OCI-LY7 (cell line): ENCODE measurements around the gene ERMAP. TPM values are rescaled to one million over a fixed set of nuclear protein-coding genes. Genes with fewer than 3 reads are reported as not detected.

Experiments
- BruUV-seq: library from RNA; stranded (reverse); fragments of 400-500 nt; replicated peaks from 2 replicates; lab custom pipeline; 2021; lab: Mats Ljungman, UMichigan
- CTCF ChIA-PET: fragments of 300-600 bp; sonication (Branson Sonifier 250); formaldehyde crosslinking; loops from one replicate; lab custom pipeline; 2022; ENCODE audit warnings: antibody characterized with exemption; ENCODE audit not compliant: unreplicated experiment; lab: Charles Lee
- POLR2A ChIA-PET: fragments of 300-600 bp; sonication (Branson Sonifier 250); formaldehyde crosslinking; loops from one replicate; lab custom pipeline; 2022; ENCODE audit warnings: antibody characterized with exemption; lab: Charles Lee
- DNase-seq: peaks from one replicate; pipeline ENCODE4 v3.0.0-alpha.2; 2015; ENCODE audit warnings: low spot score
- H2AFZ ChIP-seq: fragments of 200-600 bp; sonication (generic), shearing (Covaris generic); 2 replicates; pipeline ENCODE4 v1.6.1; 2014; ENCODE audit warnings: mild to moderate bottlenecking, antibody characterized with exemption, low read length, moderate library complexity
- H3K27ac ChIP-seq: fragments of 200-600 bp; sonication (generic); 2 replicates; pipeline ENCODE4 v1.5.1; 2014; ENCODE audit warnings: mixed run types, low read depth, mild to moderate bottlenecking, moderate library complexity, low read length, inconsistent platforms; ENCODE audit not compliant: poor library complexity, severe bottlenecking
- H3K36me3 ChIP-seq: fragments of 200-600 bp; sonication (generic); 2 replicates; pipeline ENCODE4 v1.6.1; 2014; ENCODE audit warnings: mild to moderate bottlenecking, antibody characterized with exemption, low read length, moderate library complexity, mixed read lengths; ENCODE audit not compliant: insufficient read depth
- H3K4me1 ChIP-seq: fragments of 200-600 bp; sonication (generic); 2 replicates; pipeline ENCODE4 v1.5.1; 2014; ENCODE audit warnings: mild to moderate bottlenecking, low read length; ENCODE audit not compliant: insufficient read depth, poor library complexity, severe bottlenecking
- H3K4me2 ChIP-seq: fragments of 200-600 bp; sonication (generic); 2 replicates; pipeline ENCODE4 v1.6.1; 2014; ENCODE audit warnings: mild to moderate bottlenecking, low read length
- H3K4me3 ChIP-seq: fragments of 200-600 bp; sonication (generic); 2 replicates; pipeline ENCODE4 v1.5.1; 2014; ENCODE audit warnings: mild to moderate bottlenecking, low read depth, low read length; ENCODE audit not compliant: poor library complexity, severe bottlenecking
- H3K79me2 ChIP-seq: fragments of 200-600 bp; sonication (generic); 2 replicates; pipeline ENCODE4 v1.6.1; 2016; ENCODE audit warnings: low read depth, mild to moderate bottlenecking, low read length, moderate library complexity, mixed read lengths; ENCODE audit not compliant: insufficient read depth
- H3K9me2 ChIP-seq: fragments of 200-600 bp; sonication (generic); 2 replicates; pipeline ENCODE4 v1.6.1; 2016; ENCODE audit warnings: mild to moderate bottlenecking, low read length, mixed read lengths; ENCODE audit not compliant: insufficient read depth
- H3K9me3 ChIP-seq: fragments of 200-600 bp; sonication (generic); 2 replicates; pipeline ENCODE4 v1.6.1; 2014; ENCODE audit warnings: mild to moderate bottlenecking, mixed run types, low read length, mixed read lengths
- H4K20me1 ChIP-seq: fragments of 200-600 bp; sonication (generic); 2 replicates; pipeline ENCODE4 v1.6.1; 2014; ENCODE audit warnings: mild to moderate bottlenecking, antibody characterized with exemption, low read length, moderate library complexity, mixed read lengths; ENCODE audit not compliant: insufficient read depth
- CTCF ChIP-seq: fragments of 200-600 bp; sonication (generic); conservative IDR thresholded peaks from 2 replicates; pipeline ENCODE4 v1.5.1; 2014; ENCODE audit warnings: mild to moderate bottlenecking, antibody characterized with exemption, low read length, moderate library complexity, mixed read lengths
- EZH2phosphoT487 ChIP-seq: fragments of 200-600 bp; sonication (generic); IDR thresholded peaks from 2 replicates; pipeline ENCODE4 v1.6.1; 2018; ENCODE audit warnings: low read depth, borderline replicate concordance, mild to moderate bottlenecking, mixed run types, antibody characterized with exemption, low read length, moderate library complexity, mixed read lengths
- intact Hi-C: fragments of 100-400 bp; cut with micrococcal nuclease; formaldehyde crosslinking; loops from one replicate; pipeline ENCODE4 v1.10.0; 2022; ENCODE audit not compliant: unreplicated experiment
- total RNA-seq, 2 experiments: library from RNA; depleted of rRNA in 1 of 2; stranded (reverse); fragments of >200 nt in 1 of 2; shearing (Covaris generic) in 1 of 2; gene quantifications; 2 replicates each; pipeline ENCODE4 v1.2.3, GENCODE V29; 2014 to 2022

ERMAP gene
- total RNA-seq, 2 experiments from 2014 or later, result 2.7 to 5.1 TPM

DNA sequence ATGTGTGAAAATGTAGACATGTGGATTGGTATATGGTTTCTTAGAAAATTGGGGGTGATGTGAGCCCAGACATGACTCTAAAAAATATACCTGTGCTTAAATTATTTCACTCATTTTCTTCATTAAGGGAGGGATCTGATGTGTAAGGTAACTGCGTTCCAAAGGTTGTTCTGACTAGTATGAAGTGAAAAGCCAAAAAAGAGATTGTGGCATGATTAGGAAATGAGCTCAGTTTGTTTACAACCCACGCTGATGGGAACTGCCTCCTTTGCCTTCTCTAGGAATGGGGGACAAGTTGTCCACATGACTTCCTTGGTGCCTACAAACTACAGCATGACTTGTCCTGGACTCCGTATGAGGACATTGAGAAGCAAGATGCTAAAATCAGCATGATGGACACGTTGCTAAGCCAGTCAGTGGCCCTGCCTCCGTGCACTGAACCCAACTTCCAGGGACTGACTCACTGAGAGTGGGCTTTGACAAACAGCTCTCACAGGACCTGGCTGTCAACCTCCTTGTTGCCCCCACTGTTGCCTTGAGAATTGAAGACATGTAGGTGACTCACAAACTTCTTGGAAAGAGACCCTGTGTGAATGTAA is 41.9 kb upstream of the ERMAP start:
- BruUV-seq, result no TSS peak
- peaks cover 79% of the 10 kb centered on the region for H3K36me3 ChIP-seq
- ChIA-PET POLR2A (no interaction called here), CTCF (no interaction called here)
- no peak overlapping the region for H3K27ac ChIP-seq
- TF ChIP-seq EZH2phosphoT487 (no peak), CTCF (no peak)
- intact Hi-C loops, result no loop called here
- H3K4me1 ChIP-seq, result no peaks in the 10 kb centered on the region
- peaks cover 14% of the 10 kb centered on the region for H3K79me2 ChIP-seq
- H3K9me3 ChIP-seq, result no peaks in the 10 kb centered on the region
- no peak overlapping the region for H3K4me3 ChIP-seq
- no peaks in the 10 kb centered on the region for H3K9me2 ChIP-seq
- DNase-seq, result no peak
- no peak overlapping the region for H2AFZ ChIP-seq
- no peaks in the 10 kb centered on the region for H4K20me1 ChIP-seq
- no peak overlapping the region for H3K4me2 ChIP-seq

- POLR2A ChIA-PET, result no interaction called here
- no peaks in the 10 kb centered on the region for H3K9me2 ChIP-seq
- no peak overlapping the region for H3K4me3 ChIP-seq
- H2AFZ ChIP-seq, result no peak overlapping the region
- no peak overlapping the region for H3K4me2 ChIP-seq
- no TSS peak for BruUV-seq
- H4K20me1 ChIP-seq, result no peaks in the 10 kb centered on the region
- intact Hi-C loops, result no loop called here
- peaks cover 1% of the 10 kb centered on the region; the same call in 1 of the 2 replicates for H3K79me2 ChIP-seq
- H3K27ac ChIP-seq, result no peak overlapping the region
- TF ChIP-seq EZH2phosphoT487 (no peak), CTCF (no peak)
- no peaks in the 10 kb centered on the region for H3K4me1 ChIP-seq
- no peak for DNase-seq
- H3K36me3 ChIP-seq, result peaks cover 81% of the 10 kb centered on the region
- H3K9me3 ChIP-seq, result no peaks in the 10 kb centered on the region
- CTCF ChIA-PET, result interaction anchor here (1.1 kb wide), 1 partner anchor 147 kb away, joined by 3 read pairs; no protein-coding TSS in a partner anchor
Measured at GRCh38 chr1:42776502-42776901, 40.4 kb upstream of the ERMAP start.

DNA sequence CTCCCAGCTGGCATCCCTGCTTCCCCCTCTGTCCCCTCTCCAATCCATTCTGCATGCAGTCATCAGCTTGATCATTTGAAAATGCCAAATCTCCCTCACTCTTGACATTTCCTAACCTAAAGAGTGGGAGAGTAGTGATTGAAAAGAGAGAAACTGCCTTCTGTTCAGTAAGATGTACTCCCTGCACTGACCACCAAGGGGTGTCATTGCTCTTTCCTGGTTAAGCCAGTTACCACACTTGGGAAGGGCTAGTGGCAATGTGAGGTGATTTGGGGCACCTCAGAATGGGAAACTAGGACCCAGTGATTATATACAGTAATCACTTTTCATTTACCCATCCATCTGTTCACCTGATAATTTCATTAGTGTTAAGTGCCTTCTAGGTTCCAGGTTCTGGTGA is 39.1 kb upstream of the ERMAP start:
- H3K27ac ChIP-seq, result no peak overlapping the region
- H3K4me1 ChIP-seq, result no peaks in the 10 kb centered on the region
- DNase-seq, result peak; percentile 57
- ChIA-PET CTCF (no interaction called here), POLR2A (interaction anchor here (0.7 kb wide), 1 partner anchor 11 kb away, joined by 3 read pairs; the partner anchor contains the start of genes C1orf50 and P3H1)
- no peak overlapping the region for H3K4me3 ChIP-seq
- H3K9me2 ChIP-seq, result no peaks in the 10 kb centered on the region
- intact Hi-C loops, result loop anchor here (1.0 to 2.0 kb wide), 2 partner anchors 135 to 295 kb away; no protein-coding TSS in a partner anchor
- H4K20me1 ChIP-seq, result no peaks in the 10 kb centered on the region
- H3K9me3 ChIP-seq, result no peaks in the 10 kb centered on the region
- H3K4me2 ChIP-seq, result no peak overlapping the region
- BruUV-seq, result no TSS peak
- H2AFZ ChIP-seq, result no peak overlapping the region
- TF ChIP-seq EZH2phosphoT487 (no peak), CTCF (peak; percentile 87)
- peaks cover 84% of the 10 kb centered on the region for H3K36me3 ChIP-seq
- H3K79me2 ChIP-seq, result no peaks in the 10 kb centered on the region; the same call in 1 of the 2 replicates
